HuH-7 (cell line): Measurements from ENCODE around the gene IRGQ.
"Not testable (repeated sequence)": the region's sequence is repeated elsewhere in the genome, so short reads cannot be mapped to it uniquely, and the experiment has no call there.

Source experiments
- DNase-seq: peaks from one replicate; pipeline ENCODE4 v3.0.0; 2011; ENCODE audit warnings: low spot score

IRGQ gene

GRCh38 chr19:43595999-43596841 lies at the start of gene IRGQ, which contains the start of gene ZNF576:
Gene IRGQ, minus strand, starts transcription at chr19:43596134. Its CDS starts 796 bp downstream, at chr19:43595338.
Gene ZNF576, plus strand, starts transcription at chr19:43596595. Its CDS starts 514 bp downstream, at chr19:43597109.
- peak; percentile 98 for DNase-seq

GRCh38 chr19:43644181-43644580 lies 48.2 kb upstream of the IRGQ start:
- DNase-seq = no peak

GRCh38 chr19:43643326-43643725 lies 47.4 kb upstream of the IRGQ start:
- DNase-seq = no peak

- DNase-seq = no peak
Measured at GRCh38 chr19:43642531-43642930, 46.6 kb upstream of the IRGQ start.

- DNase-seq = no peak
Measured at GRCh38 chr19:43641333-43641732, 45.4 kb upstream of the IRGQ start.

GRCh38 chr19:43640424-43640757 lies 44.5 kb upstream of the IRGQ start:
- DNase-seq = no peak

- peak; percentile 58 for DNase-seq
Measured at GRCh38 chr19:43639519-43640423, 43.8 kb upstream of the IRGQ start, which contains the start of gene CADM4. Gene CADM4, minus strand, starts transcription at chr19:43639850. Its CDS starts 60 bp downstream, at chr19:43639790.

- no peak for DNase-seq
Measured at GRCh38 chr19:43638995-43639518, 43.1 kb upstream of the IRGQ start.

GRCh38 chr19:43638214-43638994 lies 42.5 kb upstream of the IRGQ start:
- no peak for DNase-seq

- DNase-seq = no peak
Measured at GRCh38 chr19:43636121-43636683, 40.3 kb upstream of the IRGQ start.

- DNase-seq = not testable (repeated sequence)
Measured at GRCh38 chr19:43635561-43635940, 39.6 kb upstream of the IRGQ start.

- peak; percentile 54 for DNase-seq
Measured at GRCh38 chr19:43634872-43635560, 39.1 kb upstream of the IRGQ start.

- DNase-seq = no peak
Measured at GRCh38 chr19:43634506-43634871, 38.6 kb upstream of the IRGQ start.

GRCh38 chr19:43634068-43634467 lies 38.1 kb upstream of the IRGQ start:
- no peak for DNase-seq

GRCh38 chr19:43633520-43633919 lies 37.6 kb upstream of the IRGQ start:
- DNase-seq = no peak

- no peak for DNase-seq
Measured at GRCh38 chr19:43631491-43631890, 35.6 kb upstream of the IRGQ start.

- no peak for DNase-seq
Measured at GRCh38 chr19:43628646-43629326, 32.9 kb upstream of the IRGQ start.

GRCh38 chr19:43626838-43627237 lies 30.9 kb upstream of the IRGQ start:
- DNase-seq = no peak

- no peak for DNase-seq
Measured at GRCh38 chr19:43625918-43626579, 30.1 kb upstream of the IRGQ start.

- DNase-seq = no peak
Measured at GRCh38 chr19:43624933-43625332, 29.0 kb upstream of the IRGQ start.
